Measurements from ENCODE around the gene ARID5B. TPM values are rescaled to one million over a fixed set of nuclear protein-coding genes. Genes with fewer than 3 reads are reported as not detected.

ARID5B gene
- total RNA-seq, 1 experiment from 2014 or later = 0.04 TPM

DNA sequence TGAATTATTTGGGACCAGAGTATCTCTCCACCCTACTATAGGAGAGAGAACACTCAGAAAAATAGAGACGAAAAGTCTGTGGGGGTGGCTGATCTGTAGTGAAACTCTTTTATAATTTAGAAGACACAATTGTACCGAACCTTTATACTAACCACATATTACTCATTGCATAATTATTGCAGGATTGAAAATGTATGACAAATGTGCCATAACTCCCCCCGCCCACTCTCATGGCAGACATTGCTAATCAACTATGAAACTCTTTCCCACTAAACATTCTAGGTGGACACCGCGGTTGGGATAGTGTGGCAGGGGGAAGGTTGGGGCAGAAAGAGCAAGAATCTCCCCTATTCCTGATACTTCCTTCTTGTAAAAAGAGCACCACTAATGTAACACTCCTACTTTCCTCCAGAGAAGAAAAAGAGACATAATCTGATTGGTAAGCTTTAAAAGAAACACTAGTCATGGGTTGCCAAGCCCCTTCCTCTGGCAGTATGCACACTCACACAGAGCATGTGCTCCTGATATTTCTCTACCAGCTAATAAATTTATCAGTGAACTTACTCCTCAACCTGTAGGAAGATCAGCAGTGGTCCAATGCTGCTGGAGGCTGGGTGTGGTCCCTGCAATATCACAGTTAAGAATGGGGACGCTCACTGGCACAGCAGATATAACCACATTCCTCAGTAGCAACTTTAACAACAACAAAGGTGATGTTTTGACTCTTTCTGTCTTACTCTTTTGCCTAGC is 18.7 kb upstream of the ARID5B start:
- no peaks in the 10 kb centered on the region for H3K27me3 ChIP-seq (ENCODE audit: insufficient read depth, low read length)
- H3K27me3 Mint-ChIP-seq (ENCODE audit: low read depth) = no peaks in the 10 kb centered on the region
- H2AK5ac ChIP-seq (ENCODE audit: insufficient read length, low read length) = no peak overlapping the region
- no peak overlapping the region for H3K9ac ChIP-seq (ENCODE audit: extremely low read depth, insufficient read length, low read length)
- no peak overlapping the region for H3K56ac ChIP-seq (ENCODE audit: insufficient read length, low read depth, low read length)
- WGBS (ENCODE audit: extremely low coverage, insufficient read length, low lambda C conversion rate) = no CpG with 5 or more reads among the region's 6 CpGs
- H3K4me1 Mint-ChIP-seq = no peaks in the 10 kb centered on the region
- H3K4me1 ChIP-seq (ENCODE audit: insufficient read depth, low read length) = no peaks in the 10 kb centered on the region
- H3K23ac ChIP-seq (ENCODE audit: insufficient read length, low read depth, low read length) = no peak overlapping the region
- H3K4ac ChIP-seq (ENCODE audit: low read depth, low read length) = no peak overlapping the region
- H4K8ac ChIP-seq (replicated peaks; ENCODE audit: insufficient read length, low read depth, low read length) = no peak overlapping the region
- H2BK20ac ChIP-seq (ENCODE audit: low read depth, low read length, poor library complexity, severe bottlenecking) = no peak overlapping the region
- H3K23me2 ChIP-seq (ENCODE audit: insufficient read length, low read depth, low read length, poor library complexity, severe bottlenecking) = no peaks in the 10 kb centered on the region
- no peak overlapping the region for H3K4me2 ChIP-seq (ENCODE audit: insufficient read depth, insufficient read length, low read length)
- no peak overlapping the region for H2BK120ac ChIP-seq (ENCODE audit: low read depth, low read length, poor library complexity, severe bottlenecking)
- no peaks in the 10 kb centered on the region for H4K20me1 ChIP-seq (ENCODE audit: control insufficient read depth, insufficient read depth, insufficient read length)
- TF ChIP-seq, protein P1, sequence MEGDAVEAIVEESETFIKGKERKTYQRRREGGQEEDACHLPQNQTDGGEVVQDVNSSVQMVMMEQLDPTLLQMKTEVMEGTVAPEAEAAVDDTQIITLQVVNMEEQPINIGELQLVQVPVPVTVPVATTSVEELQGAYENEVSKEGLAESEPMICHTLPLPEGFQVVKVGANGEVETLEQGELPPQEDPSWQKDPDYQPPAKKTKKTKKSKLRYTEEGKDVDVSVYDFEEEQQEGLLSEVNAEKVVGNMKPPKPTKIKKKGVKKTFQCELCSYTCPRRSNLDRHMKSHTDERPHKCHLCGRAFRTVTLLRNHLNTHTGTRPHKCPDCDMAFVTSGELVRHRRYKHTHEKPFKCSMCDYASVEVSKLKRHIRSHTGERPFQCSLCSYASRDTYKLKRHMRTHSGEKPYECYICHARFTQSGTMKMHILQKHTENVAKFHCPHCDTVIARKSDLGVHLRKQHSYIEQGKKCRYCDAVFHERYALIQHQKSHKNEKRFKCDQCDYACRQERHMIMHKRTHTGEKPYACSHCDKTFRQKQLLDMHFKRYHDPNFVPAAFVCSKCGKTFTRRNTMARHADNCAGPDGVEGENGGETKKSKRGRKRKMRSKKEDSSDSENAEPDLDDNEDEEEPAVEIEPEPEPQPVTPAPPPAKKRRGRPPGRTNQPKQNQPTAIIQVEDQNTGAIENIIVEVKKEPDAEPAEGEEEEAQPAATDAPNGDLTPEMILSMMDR (conservative IDR thresholded peaks at IDR 0.05) = no peak
- H3K36me3 Mint-ChIP-seq (ENCODE audit: insufficient read depth in 1 of 3, low read depth in 3 of 3) = no peaks in the 10 kb centered on the region
- no peak overlapping the region for H3K14ac ChIP-seq (ENCODE audit: insufficient read depth, low read length)
- no peak overlapping the region for H3T11ph ChIP-seq (ENCODE audit: low read length)
- H3K79me1 ChIP-seq (ENCODE audit: insufficient read depth, low read depth, low read length, poor library complexity, severe bottlenecking) = no peaks in the 10 kb centered on the region
- no peak overlapping the region for H2BK12ac ChIP-seq (ENCODE audit: insufficient read length, low read depth, low read length)
- no peak overlapping the region for H4K91ac ChIP-seq (ENCODE audit: insufficient read length, low read depth, low read length)
- H3K9me3 ChIP-seq (ENCODE audit: control insufficient read depth, low read depth, low read length) = no peaks in the 10 kb centered on the region
- H4K5ac ChIP-seq (ENCODE audit: insufficient read length, low read depth, low read length) = no peak overlapping the region
- H3K79me2 ChIP-seq (ENCODE audit: insufficient read depth, low read length) = no peaks in the 10 kb centered on the region
- no peak overlapping the region for H3K27ac ChIP-seq (ENCODE audit: insufficient read length, low read depth, low read length)
- no peak overlapping the region for H3K4me3 Mint-ChIP-seq
- H2AFZ ChIP-seq (ENCODE audit: low read length) = no peak overlapping the region
- no peak overlapping the region for H2BK15ac ChIP-seq (ENCODE audit: low read depth, low read length)
- H2BK5ac ChIP-seq (ENCODE audit: insufficient read length, low read length) = no peak overlapping the region
- no peak for DNase-seq
- H3K18ac ChIP-seq (ENCODE audit: insufficient read length, low read depth, low read length) = no peak overlapping the region
- H3K9me3 Mint-ChIP-seq = no peaks in the 10 kb centered on the region
- no peak overlapping the region for H3K27ac Mint-ChIP-seq
